Activated CD4-positive, alpha-beta T cell treated with anti-CD3 and anti-CD28 coated beads for 48 hours (primary cell): Measurements from ENCODE around the gene SMAD3.

Source experiments
- DNase-seq: peaks from one replicate; pipeline ENCODE4 v3.0.0-alpha.2; 2020

Gene SMAD3

GRCh38 chr15:67097930-67098740, 32.7 kb downstream of the SMAD3 start:
- peak; percentile 62 for DNase-seq

DNA sequence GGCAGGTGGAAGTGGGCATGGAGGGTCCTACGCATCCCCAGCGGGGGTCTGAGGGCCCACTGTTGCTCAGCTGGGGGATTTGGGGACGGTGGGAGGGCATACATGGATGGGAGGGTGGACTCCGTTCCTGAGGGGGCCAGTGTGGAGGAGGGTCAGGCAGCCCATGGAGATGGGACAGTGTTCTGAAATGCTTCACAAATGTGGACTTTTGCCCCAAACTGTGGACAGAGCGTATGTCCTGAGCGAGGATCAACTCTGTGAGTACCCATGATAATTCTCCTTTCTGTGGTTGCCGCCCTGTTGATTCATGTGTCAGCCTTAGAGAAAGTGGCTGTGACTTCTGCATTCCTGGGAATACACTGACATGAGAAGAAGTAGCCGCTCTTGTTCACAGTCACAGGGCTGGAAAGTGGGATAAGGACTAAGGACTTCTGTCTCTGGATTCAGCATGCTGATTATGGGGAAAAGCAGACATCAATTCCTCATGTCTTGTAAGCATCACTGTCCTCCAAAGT, 33.4 kb downstream of the SMAD3 start:
- no peak for DNase-seq

DNA sequence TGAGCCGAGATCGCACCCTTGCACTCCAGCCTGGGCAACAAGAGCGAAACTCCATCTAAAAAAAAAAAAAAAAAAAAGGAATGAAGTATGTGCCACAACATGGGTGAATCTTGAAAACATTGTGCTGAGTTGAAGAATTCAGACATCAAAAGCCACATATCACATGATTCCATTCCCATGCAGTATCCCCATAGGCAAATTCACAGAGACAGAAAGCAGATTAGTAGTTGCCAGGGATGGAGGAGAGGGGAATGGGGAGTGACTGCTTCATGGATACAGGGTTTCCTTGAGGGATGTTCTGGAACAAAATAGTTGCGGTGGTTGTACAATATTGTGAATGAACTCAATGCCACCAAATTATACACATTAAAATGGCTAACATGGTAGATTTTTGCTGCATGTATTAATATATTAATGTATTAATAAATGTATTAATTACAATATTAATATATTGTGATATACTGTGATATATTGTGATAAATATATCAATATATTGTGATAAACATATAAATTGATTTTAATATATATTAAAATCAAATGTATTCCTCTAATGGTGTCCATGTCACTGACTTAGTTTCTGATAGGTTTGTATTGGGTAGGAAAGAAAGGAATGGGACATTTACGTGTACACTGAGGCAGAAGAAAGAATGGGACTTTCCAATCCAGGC, 34.9 kb downstream of the SMAD3 start:
- DNase-seq, result no peak

DNA sequence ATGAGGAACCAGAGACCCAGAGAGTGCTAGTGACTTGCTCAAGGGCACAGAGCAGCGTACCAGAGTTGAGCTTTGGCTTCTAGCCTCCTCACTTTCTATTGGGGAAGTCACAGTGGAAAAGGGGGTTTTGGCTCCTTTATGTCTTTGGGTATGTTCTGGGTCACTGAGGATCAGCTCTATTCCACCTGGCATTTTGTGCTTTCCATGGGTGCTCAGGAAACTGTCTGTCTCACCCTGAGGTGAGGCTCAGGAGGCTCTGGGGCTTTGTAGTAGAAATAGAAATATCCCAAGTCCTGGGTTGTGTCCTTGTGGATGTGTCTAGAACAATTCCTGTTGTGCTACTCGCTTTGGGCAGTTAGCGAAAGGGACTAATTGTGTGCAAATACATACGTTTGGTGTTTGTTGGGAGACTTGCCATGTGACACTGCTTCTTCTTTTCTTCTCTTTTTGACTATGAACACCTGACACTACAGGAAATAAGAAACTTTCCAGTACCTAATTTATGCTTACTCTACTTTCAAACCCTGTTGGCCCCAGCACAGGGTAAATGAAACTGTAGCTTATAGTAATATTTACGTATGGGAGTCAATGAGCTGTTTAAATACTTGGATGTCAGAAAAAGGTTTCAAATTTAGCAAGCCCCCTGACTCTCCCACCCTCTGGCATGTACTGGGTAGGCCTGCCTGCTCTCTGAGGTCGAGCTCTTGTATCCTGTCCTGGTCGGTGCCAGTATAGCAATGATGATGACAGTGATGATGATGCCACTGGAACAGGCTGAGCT, 35.6 kb downstream of the SMAD3 start:
- peak; percentile 85 for DNase-seq

DNA sequence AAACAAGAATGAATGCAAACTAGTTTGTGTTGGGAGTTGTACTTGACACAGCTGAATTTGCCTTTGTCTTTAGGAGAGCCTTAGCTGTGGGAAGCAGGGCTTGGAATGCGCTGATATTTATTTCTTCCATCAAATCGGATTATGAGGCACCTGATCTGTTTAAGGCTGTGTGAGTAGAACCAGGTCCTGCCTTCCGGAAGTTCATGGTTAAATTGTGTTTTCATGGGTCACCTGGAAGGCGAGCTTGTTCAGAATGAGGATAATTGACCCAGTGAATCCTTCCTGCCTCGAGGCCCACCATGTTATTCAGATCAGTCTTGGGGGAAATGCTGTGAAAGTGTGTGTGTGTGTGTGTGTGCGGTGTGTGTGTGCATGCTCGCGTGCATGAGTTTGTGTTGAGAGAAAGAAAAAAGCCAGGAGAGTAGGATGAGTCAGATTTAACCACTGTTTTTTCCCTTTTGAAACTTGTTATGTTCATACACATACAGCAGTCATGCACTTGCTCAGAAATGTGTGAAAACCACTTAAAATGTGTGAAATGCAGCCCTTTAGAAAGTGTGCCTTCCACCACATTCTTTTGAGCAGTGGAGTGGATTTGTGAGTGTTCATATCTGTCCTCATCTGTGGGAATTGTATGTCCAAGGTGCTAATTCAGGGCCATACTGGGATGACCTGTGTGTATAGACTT, 36.7 kb downstream of the SMAD3 start:
- DNase-seq, result peak; percentile 72

- DNase-seq, result no peak
Measured at GRCh38 chr15:67102599-67102929, 37.2 kb downstream of the SMAD3 start.

GRCh38 chr15:67103021-67103420, 37.6 kb downstream of the SMAD3 start:
- no peak for DNase-seq

DNA sequence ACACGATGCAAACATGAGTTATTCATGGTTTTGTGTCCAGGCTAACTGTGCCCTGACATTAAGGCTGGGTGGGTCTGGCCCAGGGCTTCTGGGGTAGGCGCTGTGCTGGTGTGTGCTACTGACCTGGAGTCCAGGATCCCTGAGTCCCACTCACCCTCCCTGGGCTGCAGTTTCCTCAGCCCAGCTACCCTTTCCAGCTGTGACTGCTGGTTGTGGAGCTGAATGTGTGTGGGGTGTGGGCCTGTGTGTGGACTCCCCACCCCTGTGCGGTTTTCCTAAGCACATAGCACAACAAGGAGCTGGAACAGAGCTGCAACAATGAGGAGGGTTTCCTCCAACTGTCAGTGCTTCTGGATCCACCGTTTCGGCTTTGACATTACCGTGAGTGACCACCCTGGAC, 38.0 kb downstream of the SMAD3 start:
- no peak for DNase-seq

DNA sequence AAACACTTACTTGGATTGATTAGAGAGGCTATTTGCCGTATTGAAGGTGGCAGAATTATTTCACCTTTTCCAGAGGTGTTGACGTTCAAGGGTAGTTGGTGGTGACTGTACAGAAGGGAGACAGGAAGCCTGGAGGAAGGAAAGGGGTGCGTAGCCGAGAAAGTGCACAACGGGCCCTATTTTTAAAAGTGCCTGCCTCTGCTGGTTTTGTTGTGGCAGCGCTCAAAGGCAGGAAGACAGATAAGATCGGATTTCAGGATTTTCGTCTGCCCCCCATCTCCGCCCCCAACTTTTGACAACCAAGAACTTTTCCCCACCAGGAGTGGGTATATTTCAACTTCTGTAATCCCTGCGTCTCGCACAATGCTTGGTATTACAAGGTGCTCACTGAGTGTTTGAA, 38.5 kb downstream of the SMAD3 start:
- peak; percentile 49 for DNase-seq

- DNase-seq, result no peak
Measured at GRCh38 chr15:67104510-67104909, 39.1 kb downstream of the SMAD3 start.

GRCh38 chr15:67105065-67105951, 39.9 kb downstream of the SMAD3 start:
- no peak for DNase-seq

DNA sequence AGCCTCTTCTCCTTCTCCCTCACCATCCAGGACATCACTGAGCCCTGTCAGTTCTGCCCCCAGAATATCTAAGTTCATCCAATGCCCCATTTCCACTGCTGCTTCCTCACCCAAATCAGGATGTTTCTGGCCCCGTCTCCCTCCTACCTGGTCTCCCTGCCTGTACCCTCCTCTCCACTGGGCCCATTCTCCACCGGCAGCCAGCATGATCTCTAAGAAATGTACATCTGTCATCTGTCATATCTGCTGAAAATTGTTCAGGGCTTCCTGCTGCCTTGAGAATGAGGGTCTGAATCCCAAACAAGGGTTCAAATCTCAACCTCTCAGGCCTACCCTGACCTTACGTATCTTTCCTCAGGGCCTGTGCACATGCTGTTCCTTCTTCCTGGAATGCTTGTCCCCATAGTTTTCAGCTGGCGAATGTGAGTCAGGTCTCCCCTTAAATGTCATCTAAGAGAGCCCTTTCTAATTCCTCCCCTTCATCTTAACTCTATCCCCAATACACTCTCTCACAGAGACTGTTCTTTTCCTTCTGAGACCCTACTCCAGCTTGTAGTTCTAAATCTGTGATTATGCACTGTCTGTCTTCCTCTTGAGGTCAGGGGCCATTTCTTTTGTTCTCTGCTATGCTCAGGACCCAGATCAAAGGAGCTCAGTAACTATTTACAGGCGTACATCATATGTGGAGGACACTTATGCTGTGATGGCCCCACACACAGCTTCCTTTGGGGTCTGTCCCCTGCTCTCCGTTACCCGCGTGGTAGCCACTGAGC, 40.8 kb downstream of the SMAD3 start:
- no peak for DNase-seq

GRCh38 chr15:67106764-67107013, 41.3 kb downstream of the SMAD3 start:
- no peak for DNase-seq

DNA sequence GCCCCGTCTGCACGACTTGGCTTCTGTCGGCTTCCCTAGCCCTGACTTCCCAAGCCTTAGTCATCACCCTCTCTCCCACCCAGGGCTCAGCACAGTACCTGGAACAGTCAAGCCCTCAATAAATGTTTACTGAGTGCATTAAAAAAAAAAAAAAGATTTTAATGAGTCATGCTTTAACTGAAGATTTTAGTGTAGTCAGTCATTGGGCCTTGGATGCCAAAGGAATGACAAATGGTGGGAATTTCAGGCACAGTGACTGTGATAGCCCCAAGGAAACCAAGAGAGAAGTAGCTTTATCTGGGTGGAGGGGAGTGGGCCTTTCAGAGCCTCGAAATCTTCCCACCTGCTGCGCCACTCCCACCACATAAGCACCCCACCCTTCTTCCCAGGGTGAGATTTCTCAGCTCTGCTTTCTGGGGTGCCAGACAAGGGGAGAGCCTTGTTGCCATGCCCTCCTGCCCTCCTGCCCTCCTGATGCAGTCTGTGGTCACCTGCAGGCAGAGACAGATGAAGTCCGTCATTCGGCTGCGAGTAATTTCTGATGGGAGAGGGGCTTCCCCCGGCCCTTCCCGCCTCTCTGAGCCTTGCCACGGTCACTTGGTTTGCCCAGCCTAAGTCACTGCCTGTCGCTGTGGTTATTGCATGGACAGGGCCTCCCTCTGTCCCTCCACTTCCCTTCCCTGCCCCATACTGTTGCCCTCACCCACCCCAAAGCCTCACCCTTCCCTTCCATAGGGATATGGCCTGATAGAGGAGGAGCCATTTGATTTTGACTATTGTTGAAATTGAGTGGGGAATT, 41.8 kb downstream of the SMAD3 start:
- DNase-seq, result no peak

DNA sequence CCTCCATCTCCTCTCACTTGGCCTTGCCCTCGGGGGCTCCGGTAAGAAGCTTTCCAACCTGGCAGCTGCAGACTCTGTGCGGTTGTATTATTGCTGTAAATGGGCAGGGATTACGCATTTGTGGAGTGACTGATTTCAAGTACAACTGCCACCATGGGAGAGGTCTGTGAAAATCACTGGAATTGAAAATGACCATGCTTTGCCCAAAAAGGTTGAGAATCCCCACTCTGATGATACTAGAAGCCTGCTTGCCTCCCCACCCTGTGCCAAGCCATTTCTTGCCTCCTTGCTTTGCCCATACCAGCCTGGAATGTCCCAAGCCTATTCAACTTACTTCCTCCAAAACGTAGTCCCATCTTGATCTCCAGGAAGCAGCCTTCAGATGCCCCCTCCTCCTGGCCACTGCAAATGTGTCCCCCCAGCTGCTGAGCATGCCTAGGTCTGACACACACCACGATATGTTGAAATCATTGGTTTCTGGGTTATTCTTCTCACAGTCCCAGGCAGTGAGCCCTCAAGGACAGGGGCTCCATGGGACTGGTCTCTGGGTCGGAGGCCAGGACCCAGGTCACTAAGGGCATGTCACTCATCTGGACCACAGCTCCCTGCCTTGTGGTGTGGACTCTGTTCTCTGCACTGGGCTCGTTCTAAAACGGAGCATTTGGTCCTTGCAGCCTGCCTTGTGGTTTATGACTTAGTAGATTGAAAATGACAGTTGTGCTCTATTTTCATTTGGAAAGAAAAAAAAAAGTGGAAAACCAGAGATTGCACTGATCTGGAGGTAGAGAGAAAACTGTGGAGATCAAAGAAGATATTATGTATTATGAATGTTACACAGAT, 42.9 kb downstream of the SMAD3 start:
- DNase-seq, result no peak

DNA sequence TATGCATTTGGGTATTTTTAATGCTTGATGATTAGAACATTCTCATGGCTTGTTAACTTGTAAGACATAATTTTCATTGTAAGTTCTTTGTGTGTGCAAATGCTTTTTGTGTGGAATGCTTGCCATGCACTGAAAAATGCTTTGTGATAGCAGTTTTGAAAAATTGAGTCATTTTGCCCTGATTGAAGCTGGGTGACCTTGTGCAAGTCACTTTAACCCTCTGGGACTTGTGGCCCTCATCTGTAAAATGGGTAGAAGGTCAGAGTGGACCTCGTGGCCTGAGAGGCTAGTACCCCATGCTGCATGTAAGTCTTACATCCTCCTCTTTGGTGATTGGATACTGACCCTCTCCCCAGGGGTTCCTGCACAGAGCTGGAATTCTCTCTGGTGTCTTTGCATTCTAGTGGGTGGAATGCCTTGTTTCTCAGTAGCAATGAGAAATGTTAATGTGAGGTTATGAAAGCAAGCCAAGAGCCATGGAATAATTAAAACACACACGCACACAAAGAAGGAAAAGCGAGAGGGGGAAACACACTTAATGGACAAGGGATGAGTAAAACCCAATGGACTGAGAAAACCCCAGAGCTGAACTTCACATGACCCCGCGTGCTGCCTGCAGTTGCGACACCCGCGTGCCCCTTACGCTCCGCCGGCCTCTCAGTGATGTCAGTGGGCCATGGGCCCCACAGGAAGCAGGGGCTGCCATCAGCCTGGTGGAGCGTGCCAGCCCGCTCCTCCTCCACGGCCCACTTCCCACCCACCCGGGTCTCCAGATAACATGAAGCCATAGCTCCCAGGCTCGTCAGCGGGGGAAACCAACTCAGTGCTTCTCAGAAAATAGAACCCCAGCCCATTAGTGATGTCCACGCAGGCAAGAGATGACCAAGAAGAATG, 44.0 kb downstream of the SMAD3 start:
- DNase-seq, result no peak

- DNase-seq, result no peak
Measured at GRCh38 chr15:67110361-67110781, 45.0 kb downstream of the SMAD3 start.
